Measurements from ENCODE around the gene SCAPER.

SCAPER gene

GRCh38 chr15:76393614-76394013 lies 511.5 kb downstream of the SCAPER start:
- no peaks in the 10 kb centered on the region for H3K36me3 ChIP-seq
- H3K9me3 ChIP-seq (ENCODE audit: severe bottlenecking), result no peaks in the 10 kb centered on the region
- DNase-seq, result no peak
- no peak overlapping the region for H3K27ac ChIP-seq
- TF ChIP-seq, protein P1, sequence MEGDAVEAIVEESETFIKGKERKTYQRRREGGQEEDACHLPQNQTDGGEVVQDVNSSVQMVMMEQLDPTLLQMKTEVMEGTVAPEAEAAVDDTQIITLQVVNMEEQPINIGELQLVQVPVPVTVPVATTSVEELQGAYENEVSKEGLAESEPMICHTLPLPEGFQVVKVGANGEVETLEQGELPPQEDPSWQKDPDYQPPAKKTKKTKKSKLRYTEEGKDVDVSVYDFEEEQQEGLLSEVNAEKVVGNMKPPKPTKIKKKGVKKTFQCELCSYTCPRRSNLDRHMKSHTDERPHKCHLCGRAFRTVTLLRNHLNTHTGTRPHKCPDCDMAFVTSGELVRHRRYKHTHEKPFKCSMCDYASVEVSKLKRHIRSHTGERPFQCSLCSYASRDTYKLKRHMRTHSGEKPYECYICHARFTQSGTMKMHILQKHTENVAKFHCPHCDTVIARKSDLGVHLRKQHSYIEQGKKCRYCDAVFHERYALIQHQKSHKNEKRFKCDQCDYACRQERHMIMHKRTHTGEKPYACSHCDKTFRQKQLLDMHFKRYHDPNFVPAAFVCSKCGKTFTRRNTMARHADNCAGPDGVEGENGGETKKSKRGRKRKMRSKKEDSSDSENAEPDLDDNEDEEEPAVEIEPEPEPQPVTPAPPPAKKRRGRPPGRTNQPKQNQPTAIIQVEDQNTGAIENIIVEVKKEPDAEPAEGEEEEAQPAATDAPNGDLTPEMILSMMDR (IDR thresholded peaks at IDR 0.05; ENCODE audit: low read depth, low read length), result no peak
- no peaks in the 10 kb centered on the region for H3K27me3 ChIP-seq (ENCODE audit: insufficient read depth, low read depth, severe bottlenecking)
- no peak overlapping the region for H3K4me3 ChIP-seq (ENCODE audit: low read depth, low read length)

GRCh38 chr15:76391847-76392246 lies 513.3 kb downstream of the SCAPER start:
- Histone ChIP-seq H3K27ac (no peak overlapping the region), H3K27me3 (ENCODE audit: insufficient read depth, low read depth, severe bottlenecking) (no peaks in the 10 kb centered on the region), H3K4me3 (ENCODE audit: low read depth, low read length) (no peak overlapping the region), H3K9me3 (ENCODE audit: severe bottlenecking) (no peaks in the 10 kb centered on the region), H3K36me3 (no peaks in the 10 kb centered on the region)
- no peak for DNase-seq
- TF ChIP-seq, protein P1 (IDR thresholded peaks at IDR 0.05; ENCODE audit: low read depth, low read length), result no peak

- Histone ChIP-seq H3K27me3 (ENCODE audit: insufficient read depth, low read depth, severe bottlenecking) (no peaks in the 10 kb centered on the region), H3K9me3 (ENCODE audit: severe bottlenecking) (no peaks in the 10 kb centered on the region), H3K4me3 (ENCODE audit: low read depth, low read length) (no peak overlapping the region), H3K36me3 (no peaks in the 10 kb centered on the region), H3K27ac (no peak overlapping the region)
- DNase-seq, result no peak
- TF ChIP-seq, protein P1 (IDR thresholded peaks at IDR 0.05; ENCODE audit: low read depth, low read length), result no peak
These were observed 513.8 kb downstream of the SCAPER start for GRCh38 chr15:76391309-76391708.

DNA sequence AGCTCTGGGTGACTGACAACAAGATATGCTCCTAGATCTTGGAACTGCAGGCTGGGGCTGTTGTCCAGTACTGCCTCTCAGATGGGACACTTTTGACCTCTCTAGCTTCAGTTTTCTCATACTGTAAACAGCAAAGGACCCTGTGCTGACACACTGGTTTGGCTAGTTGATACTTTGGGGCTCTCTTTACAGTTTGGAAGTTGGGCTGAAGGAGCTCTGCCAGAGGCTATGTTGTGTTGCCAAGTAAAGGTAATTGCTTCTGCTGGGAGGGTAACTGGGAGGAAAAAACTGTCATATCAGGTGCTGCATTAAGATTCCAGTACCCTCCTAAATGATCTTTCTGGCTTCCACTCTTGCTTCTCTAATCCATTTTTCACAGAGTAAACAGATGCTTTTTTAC lies 514.6 kb downstream of the SCAPER start:
- H3K27ac ChIP-seq, result no peak overlapping the region
- DNase-seq, result no peak
- no peaks in the 10 kb centered on the region for H3K9me3 ChIP-seq (ENCODE audit: severe bottlenecking)
- H3K4me3 ChIP-seq (ENCODE audit: low read depth, low read length), result no peak overlapping the region
- no peaks in the 10 kb centered on the region for H3K27me3 ChIP-seq (ENCODE audit: insufficient read depth, low read depth, severe bottlenecking)
- H3K36me3 ChIP-seq, result no peaks in the 10 kb centered on the region
- TF ChIP-seq, protein P1 (IDR thresholded peaks at IDR 0.05; ENCODE audit: low read depth, low read length), result no peak

- Histone ChIP-seq H3K27me3 (ENCODE audit: insufficient read depth, low read depth, severe bottlenecking) (no peaks in the 10 kb centered on the region), H3K36me3 (no peaks in the 10 kb centered on the region)
These were observed 518.2 kb downstream of the SCAPER start for GRCh38 chr15:76386926-76387325.

GRCh38 chr15:76386178-76386577 lies 519.0 kb downstream of the SCAPER start:
- Histone ChIP-seq H3K9me3 (ENCODE audit: severe bottlenecking) (no peaks in the 10 kb centered on the region), H3K27me3 (ENCODE audit: insufficient read depth, low read depth, severe bottlenecking) (no peaks in the 10 kb centered on the region), H3K27ac (no peak overlapping the region), H3K4me3 (ENCODE audit: low read depth, low read length) (no peak overlapping the region), H3K36me3 (no peaks in the 10 kb centered on the region)
- DNase-seq, result no peak
- TF ChIP-seq, protein P1 (IDR thresholded peaks at IDR 0.05; ENCODE audit: low read depth, low read length), result no peak

More at GRCh38 chr15:76386926-76387325, 518.2 kb downstream of the SCAPER start:
- Histone ChIP-seq H3K4me3 (ENCODE audit: low read depth, low read length) (no peak overlapping the region), H3K27ac (no peak overlapping the region), H3K9me3 (ENCODE audit: severe bottlenecking) (no peaks in the 10 kb centered on the region)
- TF ChIP-seq, protein P1 (IDR thresholded peaks at IDR 0.05; ENCODE audit: low read depth, low read length), result no peak
- DNase-seq, result no peak
